NT2/D1 (cell line): ENCODE data around the gene ODAD2.

ENCODE experiments used
- YY1 ChIP-seq: IDR thresholded peaks from 2 replicates; pipeline ENCODE4 v1.6.1; 2011; ENCODE audit not compliant: insufficient read length, insufficient read depth
- ZNF274 ChIP-seq: IDR thresholded peaks from 2 replicates; pipeline ENCODE4 v1.6.1; 2011; ENCODE audit warnings: mild to moderate bottlenecking, low read depth, low read length

GRCh38 chr10:27794157-27794556 lies 204.7 kb downstream of the ODAD2 start:
- no peak for TF ChIP-seq ZNF274
- TF ChIP-seq YY1, result no peak
